GM19025 (cell line): ENCODE measurements around the gene PRRT1.
"Not testable (repeated sequence)": the region's sequence is repeated elsewhere in the genome, so short reads cannot be mapped to it uniquely, and the experiment has no call there.

Experiments
- ATAC-seq: cut with Tn5 transposase; IDR thresholded peaks from one replicate; pipeline ENCODE4 v1.9.1; 2021; ENCODE audit warnings: mild to moderate bottlenecking, low read depth, moderate library complexity; ENCODE audit not compliant: unreplicated experiment

Gene PRRT1

DNA sequence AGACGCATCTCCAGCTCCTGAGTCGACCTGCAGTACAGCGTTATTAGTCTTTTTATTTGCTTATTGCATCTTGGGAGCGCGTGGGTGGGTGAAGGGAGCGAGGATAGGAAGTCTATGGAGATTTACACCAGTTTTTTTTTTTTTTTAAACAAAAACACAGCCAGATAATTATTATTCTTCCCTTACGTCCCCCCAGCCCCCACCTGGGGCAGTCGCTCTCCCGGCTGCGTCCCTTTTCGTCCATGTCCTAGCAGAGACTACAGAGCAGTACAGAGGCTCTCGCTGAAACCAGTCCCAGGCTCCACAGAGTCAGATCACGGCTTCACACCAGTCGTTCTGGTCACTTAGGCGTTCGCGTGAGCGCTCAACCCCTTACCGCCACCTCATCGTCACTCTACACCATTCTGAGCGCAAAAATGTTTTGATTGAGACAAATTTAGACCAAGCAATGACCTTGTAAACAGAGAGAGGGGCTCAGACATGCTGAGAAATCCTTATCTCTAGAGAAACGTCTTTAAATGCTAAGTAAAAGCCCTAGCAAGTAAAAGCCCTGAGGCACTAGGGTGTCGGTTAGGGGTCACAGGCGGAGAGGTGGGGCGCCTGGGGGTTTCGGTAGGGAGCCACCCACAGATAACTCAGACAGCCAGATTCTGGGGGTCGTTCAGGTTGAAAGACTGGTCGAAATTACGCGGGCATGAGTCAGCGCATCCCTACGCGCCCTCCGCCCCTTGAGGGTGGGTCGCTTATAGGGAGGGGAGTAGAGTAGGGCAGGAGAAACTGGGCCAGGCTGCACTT lies 1.2 kb upstream of the PRRT1 start:
- no peak for ATAC-seq

DNA sequence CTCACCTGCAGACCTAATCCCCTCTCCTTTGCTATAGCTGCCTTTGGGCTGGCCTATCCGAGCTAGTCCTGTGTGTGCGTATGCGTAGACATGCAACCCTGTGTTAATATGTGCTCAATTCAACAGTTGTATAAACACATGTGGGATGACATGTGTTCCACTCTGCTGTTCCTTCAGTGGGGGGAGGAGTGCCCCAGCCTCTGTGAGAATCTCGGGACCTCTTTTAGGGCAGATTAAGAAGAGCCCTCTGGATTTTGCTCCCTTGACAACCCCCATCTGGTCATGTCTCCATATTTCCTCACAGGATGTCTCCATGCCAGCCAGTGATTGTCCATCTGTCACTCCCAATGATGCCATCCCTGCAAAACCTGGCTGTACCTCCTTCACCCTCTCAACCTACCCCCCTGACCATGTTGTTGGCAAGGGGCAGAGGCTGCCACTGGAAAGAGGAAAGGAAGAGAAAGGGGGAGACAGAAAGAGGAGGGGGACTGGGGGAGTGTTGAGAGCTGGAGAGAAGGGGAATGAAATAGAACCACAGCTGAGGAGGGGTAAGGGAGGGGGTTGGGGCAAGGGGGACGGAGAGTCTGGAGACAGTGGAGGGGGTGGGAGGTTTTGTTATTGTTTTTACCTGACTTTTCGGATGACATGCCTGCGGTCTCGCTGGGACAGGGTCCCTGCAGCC lies 417 bp downstream of the PRRT1 start:
- no peak for ATAC-seq

DNA sequence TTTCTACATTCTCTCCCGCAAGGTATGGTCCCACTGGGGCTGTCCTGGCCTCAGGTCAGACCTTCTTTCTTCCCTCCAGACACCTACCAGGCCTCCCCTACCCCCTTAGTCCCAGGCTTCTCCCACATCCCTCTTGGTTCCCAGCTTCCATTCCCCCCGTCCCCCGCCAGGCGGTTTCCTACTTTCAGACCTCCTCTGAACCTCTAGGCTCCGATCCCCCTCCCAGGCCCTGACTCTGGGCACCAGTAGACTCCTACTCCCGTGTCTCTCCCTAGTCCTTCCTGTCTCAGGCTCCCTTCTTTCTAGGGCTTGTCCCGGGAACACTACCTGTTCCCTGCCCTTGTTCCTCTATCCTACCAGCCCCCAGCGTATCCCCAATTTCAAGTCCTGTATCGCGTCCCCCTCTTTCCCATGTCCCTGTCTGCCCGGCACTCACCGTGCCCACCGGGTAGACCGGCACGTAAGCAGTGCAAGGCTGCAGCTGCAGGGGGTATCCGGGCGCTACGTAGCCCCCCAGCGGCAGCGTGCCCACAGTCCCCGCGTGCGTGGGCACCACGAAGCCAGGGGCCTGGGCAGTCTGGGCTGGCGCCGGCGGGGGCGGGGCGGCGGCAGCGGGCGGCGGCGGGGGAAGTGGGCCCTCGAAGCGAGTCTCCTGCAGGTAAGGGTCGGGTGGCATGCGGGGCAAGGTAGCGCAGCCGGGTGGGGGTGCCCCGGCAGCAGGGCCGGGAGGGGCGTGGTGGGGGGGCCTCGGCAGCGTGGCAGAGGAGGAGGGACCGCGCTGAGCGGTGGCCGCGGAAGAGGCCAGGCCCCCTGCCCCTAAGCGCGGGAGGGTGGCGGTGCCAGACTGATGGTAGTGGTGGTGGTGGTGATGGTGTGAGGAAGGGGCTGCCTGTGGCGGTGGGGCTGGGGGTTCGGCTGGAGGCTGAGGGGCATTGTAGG lies 1.5 kb downstream of the PRRT1 start:
- no peak for ATAC-seq

DNA sequence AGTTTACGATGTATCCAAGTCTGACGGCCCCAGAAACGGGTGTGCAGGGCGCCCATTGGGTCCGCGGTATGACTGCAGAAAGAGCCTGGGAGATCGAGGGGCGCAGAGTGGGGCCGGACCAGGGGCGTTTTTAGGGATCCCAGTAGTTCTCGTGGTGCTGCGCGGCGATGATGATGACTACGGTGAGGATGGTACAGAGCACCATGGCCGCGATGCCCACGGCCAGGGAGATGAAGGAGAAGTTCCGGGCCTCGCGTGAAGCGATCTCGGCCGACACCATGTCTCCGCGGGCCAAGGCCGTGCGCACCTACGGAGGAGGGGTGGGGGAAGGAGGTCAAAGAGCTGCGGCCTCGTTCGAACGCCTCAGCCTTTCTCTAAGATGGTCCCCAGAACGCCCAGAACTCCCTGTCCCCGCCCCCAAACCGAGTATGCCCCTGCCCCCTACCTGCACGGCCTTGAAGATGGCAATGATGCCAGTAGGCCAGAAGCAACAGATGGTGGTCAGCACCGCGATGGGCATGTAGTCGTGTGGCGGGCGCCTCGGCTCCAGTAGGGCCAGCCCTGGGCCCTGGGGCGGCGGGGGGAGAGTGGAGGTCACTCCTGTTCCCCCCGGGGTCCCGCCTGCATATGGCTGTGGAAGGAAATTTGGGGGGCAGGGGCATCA lies 2.5 kb downstream of the PRRT1 start:
- ATAC-seq = no peak

DNA sequence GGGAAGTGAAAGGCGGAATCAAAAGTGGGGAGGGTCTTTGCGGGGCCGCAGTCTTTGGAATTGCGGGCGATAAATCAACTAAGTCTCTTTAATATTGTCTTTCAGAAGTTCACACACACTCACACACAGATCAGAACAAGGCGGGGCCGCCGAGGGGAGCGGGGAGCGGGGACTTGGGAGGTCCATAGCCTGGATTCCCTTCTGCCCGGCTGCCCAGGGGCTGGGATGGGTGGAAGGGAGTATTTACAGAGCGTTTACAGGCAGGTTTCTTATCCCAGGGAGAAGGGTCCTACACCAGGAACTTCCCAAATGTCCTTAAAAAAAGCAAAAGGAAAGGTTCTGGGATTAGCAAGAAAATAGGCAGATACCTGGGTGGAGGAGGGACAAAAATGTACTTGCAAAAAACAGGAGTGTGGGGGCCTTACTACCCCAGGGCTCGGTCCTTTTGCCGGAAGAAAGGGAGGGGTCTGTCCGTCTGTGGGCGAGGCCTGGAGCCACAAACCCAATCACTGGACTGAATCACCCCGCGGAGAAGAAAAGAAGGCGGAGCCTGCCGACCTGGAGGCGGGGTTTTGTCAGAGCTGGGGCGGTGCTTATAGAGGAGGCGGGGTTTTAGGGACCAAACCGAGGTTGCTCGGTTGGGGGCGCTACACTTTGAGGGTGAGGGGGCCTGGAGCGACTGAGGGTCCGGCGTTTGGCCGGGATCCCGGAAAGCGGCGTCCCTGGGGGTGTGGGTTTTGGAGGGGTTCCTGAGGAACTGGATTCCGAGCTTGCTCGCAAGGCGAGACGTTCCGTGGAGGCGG lies 3.2 kb downstream of the PRRT1 start:
- ATAC-seq = no peak

DNA sequence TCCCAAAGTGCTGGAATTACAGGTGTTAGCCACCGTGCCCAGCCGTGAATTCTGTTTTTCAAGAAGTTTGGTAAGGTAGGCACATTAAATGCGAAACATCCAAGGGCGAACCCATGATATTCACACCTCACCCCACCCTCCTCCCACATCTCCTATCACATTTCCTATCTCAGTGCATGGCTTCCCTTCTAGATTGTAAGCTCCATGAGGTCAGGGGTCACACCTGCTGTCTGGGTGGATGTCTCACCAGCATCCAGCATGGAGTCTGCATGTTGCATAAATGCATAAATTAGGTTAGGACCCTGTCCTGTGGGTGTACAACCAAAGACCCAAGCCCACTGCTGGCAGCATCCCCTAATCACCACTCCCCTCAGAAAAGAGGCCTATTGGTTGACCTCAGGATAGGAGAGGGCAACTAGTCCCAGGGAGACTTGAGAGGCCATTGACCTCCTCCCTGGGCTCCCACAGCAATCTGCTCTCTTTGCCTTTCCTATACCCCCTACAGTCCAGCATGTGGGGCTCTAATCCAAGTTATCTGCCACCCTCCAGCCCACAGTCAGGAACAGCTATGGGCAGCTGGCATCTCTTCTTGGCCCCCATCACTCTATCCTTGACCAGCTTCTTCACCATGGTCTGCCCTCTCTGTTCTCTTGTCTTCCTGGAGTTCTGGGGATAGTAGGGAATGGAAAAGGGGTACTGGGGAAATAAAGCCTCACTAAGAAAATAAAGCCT lies 4.2 kb downstream of the PRRT1 start:
- ATAC-seq = no peak

DNA sequence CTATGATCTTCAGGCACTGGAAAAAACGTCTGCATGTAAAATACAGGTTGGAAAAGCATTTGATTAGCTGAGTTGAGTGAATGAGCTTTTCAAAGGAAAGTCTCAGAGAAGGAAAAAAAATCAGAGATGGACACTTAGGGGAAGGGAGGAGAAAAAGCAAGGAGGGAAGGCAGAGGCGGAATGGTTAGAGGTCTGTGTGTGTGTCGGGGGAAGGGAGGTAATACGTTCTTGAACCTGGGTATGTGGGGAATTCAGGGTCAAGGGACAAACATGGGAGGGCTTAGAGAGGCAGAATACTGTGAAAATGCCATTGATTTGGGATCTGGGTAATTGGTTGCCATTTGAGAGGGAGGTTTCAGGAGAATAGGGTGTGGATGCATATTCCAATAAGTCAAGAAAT lies 5.1 kb downstream of the PRRT1 start:
- ATAC-seq = no peak

DNA sequence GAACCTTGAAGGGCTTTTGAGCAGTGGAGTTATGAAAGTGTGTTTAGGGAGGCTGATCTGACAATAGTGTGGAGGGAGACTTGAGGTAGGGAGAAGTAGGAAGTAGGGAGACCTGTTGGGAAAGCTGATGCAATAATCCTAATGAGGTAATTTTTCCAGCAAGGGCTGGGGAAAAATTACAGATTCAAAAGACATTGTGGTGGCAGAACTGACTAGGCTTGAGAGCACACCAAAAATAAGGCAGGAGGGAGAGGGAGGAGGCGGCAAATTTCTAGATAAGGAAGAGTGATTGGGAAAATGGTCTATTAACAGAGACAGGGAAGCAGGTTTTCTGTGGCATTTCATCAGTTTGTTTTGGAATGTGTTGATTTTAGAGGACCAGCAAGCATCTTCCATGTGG lies 5.5 kb downstream of the PRRT1 start:
- no peak for ATAC-seq

DNA sequence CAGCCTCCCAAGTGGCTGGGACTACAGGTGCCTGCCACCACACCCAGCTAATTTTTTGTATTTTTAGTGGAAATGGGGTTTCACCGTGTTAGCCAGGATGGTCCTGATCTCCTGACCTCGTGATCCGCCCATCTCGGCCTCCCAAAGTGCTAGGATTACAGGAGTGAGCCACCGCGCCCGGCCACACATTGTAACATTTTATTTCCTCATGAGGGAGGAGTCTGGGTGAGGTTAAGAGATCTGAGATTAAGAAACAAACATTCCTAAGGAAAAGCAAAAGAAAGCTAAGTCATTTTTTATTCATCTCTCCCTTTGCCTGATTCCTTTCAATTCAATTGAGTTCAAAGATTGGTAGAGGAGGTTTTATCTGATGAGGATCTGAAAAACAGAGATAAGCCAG lies 7.5 kb downstream of the PRRT1 start:
- not testable (repeated sequence) for ATAC-seq

DNA sequence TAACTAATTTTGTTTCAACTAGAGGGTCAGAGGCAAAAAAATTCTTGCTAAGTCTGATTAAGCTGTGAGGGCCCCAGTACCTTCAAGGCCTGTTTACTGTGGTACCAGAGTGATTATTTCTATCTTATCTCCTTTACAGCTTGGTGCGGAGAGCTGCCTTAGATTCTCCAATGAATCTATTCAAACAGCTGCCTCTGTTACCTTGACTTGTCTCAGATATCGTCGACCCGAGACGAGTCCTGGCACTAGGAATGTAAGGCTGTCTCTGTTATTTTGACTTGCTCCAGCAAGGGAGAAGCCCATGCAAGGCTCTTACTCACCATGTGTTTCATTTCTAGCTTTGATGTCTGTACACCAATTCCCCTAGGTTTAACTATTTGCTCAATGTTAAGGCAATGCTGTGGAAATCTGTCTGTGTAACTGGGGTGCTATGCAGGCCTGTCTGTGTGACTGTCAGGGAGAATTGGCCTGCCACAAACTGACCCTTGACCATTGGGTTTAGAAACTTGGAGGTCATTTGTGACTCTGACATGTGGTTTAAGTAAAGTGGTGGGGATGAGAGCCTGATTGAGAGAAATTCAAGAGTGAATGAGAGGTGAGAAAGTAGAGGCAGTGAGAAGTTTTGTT lies 11.2 kb downstream of the PRRT1 start:
- no peak for ATAC-seq

DNA sequence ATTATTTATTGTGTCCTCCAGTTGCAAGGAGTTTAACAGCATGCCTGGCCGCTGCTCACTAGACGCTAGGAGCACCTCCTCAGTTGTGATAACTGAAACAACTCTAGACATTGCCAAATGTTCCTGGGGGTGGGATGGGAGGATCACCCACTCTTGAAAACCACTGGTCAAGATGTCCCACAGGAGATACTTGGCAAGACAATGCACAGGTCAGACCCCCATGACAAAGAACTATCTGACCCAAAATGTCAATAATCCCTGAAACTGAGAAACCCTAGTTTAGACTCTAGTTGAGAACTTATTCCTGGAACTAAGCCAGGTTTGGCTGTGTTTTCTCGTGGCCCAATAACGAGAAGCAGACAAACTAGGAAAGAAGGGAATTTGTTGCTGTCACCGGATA lies 12.1 kb downstream of the PRRT1 start:
- ATAC-seq = no peak

DNA sequence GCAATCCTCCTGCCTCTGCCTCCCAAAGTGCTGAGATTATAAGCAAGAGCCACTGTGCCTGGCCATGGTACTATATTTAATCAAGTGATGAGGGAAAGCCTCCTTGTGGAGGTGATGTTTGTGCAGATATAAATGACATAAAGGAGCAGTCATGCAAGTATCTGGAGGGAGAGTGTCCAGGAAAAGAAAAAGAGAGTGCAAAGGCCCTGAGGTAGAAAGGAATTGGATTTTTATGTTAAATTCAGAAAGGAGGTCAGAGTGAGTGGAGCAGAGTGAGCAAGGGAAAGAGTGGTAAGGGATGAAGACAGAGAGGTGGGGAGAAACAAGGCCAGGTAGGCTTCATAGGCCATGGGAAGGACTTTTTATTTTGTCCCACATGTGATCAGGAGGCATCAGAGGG lies 14.3 kb downstream of the PRRT1 start:
- ATAC-seq = no peak

DNA sequence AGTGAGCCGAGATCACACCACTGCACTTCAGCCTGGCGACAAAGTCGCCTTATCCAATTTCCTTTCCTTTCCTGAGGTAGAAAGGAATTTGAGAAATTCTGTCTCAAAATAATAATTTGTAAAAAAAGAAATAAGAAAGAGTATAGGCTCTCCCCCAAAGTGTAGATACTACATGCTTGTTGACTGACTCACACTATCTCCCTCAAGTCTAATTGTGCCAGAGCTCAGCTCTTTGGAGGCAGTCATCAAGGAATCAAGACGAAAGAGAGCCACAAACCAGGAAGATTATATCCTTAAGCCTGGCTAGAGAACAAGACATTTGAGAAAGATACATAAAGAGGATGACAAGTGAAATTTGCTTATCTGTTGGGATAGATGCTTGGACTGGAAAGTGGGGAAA lies 18.0 kb downstream of the PRRT1 start:
- ATAC-seq = no peak

DNA sequence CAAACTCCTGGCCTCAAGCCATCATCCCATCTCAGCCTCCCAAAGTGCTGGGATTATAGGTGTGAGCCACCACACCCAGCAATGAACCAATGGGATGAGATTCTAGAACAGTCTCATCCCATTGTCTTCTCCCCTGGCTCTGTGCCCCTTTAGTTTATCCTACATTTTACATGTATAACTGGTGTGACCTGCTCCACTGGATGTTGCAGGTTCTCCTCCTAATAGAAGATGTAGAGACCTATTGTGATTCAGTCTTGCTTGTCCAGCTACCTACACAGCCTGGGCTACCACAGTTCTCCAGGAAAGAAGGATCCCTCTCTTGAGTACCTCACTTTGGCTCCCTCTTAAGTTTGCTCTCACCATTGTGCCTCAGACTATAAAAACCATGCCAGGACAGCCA lies 19.6 kb downstream of the PRRT1 start:
- no peak for ATAC-seq

DNA sequence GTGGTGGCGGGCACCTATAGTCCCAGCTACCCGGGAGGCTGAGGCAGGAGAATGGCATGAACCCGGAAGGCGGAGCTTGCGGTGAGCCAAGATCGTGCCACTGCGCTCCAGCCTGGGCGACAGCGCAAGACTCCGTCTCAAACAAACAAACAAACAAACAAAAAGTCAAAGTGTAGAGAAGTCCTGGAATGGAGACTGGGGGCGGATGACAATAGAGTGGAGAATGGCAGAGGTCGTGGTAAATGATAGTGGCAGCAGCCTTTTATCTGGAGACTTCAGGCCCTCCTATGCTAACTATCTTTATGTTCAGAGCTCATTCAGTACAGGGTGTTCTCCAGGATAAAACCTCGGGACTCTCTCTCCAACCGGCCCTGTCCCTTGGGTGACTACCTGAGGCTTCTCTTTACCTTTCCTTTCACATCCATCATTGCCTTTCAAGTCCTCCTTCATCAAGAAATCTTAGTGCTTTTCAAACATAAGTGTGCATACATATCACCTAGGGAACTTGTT lies 20.2 kb downstream of the PRRT1 start:
- no peak for ATAC-seq

DNA sequence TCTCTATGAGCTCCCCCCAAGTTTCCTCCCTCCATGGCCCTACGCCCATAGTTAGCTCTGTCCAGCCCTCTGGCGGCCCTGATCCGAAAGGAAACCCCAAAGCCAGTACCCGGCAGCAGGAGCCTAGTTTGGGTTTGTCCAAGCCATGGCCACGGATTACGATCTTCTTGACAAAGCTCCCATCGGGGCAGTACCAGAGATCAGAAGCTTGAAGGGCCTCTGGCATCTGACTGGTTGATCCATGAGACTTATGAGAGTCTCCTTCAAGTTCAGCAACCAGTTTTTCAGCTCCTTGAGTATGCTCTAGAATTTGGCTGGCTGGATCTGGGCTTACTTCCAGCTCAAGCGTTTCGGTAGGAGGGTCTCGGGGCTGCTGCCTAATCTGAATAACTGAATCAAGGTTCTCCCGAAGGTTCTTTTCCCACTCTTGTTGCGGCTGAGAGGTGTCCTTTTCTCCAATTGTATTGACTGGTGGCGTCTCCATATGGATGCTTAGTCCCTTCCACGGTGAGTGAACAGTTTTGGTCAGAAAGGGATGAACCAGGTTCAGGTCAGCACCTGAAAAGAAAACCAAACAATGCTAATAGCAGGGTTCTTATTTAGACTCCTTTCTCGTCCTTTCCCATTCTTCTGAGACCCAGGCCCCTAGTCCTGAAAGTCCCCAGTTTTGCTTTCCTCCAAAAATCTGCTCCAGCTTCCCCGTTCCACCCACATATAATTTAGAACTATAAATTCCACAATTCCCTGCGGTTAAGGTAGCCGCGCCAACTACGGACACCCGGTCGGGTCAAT lies 22.2 kb downstream of the PRRT1 start:
- ATAC-seq = no peak

DNA sequence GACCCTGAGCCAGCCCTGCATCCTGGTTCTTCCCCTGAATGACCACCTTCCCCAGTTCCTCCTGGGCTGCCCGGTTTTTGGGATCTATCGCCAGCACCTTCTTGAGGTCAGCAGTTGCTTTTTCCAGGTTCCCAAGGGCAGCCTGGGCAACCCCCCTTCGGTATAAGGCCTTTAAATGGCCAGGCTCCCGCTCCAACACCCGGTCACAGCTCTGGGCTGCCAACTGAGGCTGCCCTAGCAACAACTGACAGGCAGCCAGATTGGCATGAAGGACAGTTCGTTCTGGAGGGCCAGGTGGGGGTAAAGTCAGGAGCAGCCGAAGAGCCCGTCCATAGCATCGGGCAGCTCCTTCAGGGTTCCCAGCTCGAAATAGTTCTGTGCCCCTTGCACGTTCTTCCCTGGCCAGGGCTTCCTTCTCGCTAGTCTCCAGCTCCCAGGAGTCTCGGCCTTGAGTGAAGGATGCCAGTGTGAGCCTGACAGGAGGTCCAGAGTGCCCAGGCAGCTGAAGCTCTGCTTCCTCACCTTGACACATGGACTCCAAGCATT lies 22.9 kb downstream of the PRRT1 start:
- no peak for ATAC-seq
